BJ (cell line): ENCODE measurements around the gene GPR171. TPM values are rescaled to one million over a fixed set of nuclear protein-coding genes. Genes with fewer than 3 reads are reported as not detected.
"Not testable (repeated sequence)": the region's sequence is repeated elsewhere in the genome, so short reads cannot be mapped to it uniquely, and the experiment has no call there.

Source experiments
- CTCF ChIA-PET: fragments of 350-600 bp; formaldehyde crosslinking; extraction: SDS; loops from one replicate; lab custom pipeline; 2021; ENCODE audit warnings: antibody characterized with exemption, inconsistent platforms; lab: Yijun Ruan, JAX
- POLR2A ChIA-PET: fragments of 300-600 bp; sonication (Branson Sonifier 250); formaldehyde crosslinking; extraction: SDS; loops from one replicate; lab custom pipeline; 2021; ENCODE audit warnings: antibody characterized with exemption; lab: Charles Lee
- DNase-seq: peaks from one replicate; pipeline ENCODE4 v3.0.0-alpha.2; 2011; ENCODE audit warnings: low read depth
- H3K27me3 ChIP-seq: 2 replicates; pipeline ENCODE4 v1.6.0; 2011; ENCODE audit warnings: low read length; ENCODE audit not compliant: control insufficient read depth, insufficient read depth
- H3K36me3 ChIP-seq: 2 replicates; pipeline ENCODE4 v1.5.1; 2011; ENCODE audit warnings: low read length; ENCODE audit not compliant: control insufficient read depth, insufficient read depth
- H3K4me3 ChIP-seq: 2 replicates; pipeline ENCODE4 v1.5.1; 2011; ENCODE audit warnings: low read depth, mild to moderate bottlenecking, control low read depth, low read length
- polyA plus RNA-seq: library from polyadenylated mRNA; depleted of rRNA; stranded (reverse); fragments of >200 nt; gene quantifications from 2 replicates; pipeline ENCODE4 v1.2.3, GENCODE V29; 2011
- TF ChIP-seq, protein P1 (sequence below): IDR thresholded peaks from 2 replicates; pipeline ENCODE4 v1.5.1; 2011; ENCODE audit warnings: low read depth, mild to moderate bottlenecking, control low read depth, inconsistent platforms, low read length, moderate library complexity; ENCODE audit not compliant: insufficient read depth

GPR171 gene
- polyA plus RNA-seq, 1 experiment: not detected

DNA sequence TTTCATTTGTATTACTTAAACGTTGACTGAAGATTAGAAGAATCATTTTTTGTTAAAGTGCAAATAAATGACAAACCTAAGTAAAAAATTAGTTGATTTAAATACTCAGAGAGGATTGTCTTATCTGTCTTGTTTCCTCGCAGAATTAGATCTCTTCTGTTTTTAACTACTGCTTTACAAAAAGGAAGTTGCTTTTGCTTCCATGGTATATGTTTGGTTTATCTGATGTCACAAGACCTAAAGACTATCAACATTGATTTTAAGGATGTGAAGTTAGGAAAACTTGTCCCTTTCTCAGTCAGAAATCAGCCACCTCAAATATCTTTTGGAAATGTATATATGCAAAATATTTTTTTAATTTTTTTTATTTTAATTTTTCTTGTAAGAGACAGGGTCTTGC, 28.7 kb downstream of the GPR171 start:
- ChIA-PET CTCF (interaction anchor here (1.2 kb wide), 1 partner anchor 11 kb away, joined by 3 read pairs; no protein-coding TSS in a partner anchor), POLR2A (no interaction called here)
- TF ChIP-seq, protein P1, sequence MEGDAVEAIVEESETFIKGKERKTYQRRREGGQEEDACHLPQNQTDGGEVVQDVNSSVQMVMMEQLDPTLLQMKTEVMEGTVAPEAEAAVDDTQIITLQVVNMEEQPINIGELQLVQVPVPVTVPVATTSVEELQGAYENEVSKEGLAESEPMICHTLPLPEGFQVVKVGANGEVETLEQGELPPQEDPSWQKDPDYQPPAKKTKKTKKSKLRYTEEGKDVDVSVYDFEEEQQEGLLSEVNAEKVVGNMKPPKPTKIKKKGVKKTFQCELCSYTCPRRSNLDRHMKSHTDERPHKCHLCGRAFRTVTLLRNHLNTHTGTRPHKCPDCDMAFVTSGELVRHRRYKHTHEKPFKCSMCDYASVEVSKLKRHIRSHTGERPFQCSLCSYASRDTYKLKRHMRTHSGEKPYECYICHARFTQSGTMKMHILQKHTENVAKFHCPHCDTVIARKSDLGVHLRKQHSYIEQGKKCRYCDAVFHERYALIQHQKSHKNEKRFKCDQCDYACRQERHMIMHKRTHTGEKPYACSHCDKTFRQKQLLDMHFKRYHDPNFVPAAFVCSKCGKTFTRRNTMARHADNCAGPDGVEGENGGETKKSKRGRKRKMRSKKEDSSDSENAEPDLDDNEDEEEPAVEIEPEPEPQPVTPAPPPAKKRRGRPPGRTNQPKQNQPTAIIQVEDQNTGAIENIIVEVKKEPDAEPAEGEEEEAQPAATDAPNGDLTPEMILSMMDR: no peak
- Histone ChIP-seq H3K27me3 (no peaks in the 10 kb centered on the region), H3K4me3 (no peak overlapping the region), H3K36me3 (no peaks in the 10 kb centered on the region)
- no peak for DNase-seq

- no peak overlapping the region for H3K4me3 ChIP-seq
- no peaks in the 10 kb centered on the region for H3K27me3 ChIP-seq
- CTCF ChIA-PET: interaction anchor here (0.8 to 6.5 kb wide), 3 partner anchors 57 to 208 kb away, joined by 3 to 94 read pairs (median 3); partner anchors contain the start of gene P2RY14
- no peak for DNase-seq
- POLR2A ChIA-PET: no interaction called here
- TF ChIP-seq, protein P1: no peak
- no peaks in the 10 kb centered on the region for H3K36me3 ChIP-seq
These were observed 31.8 kb downstream of the GPR171 start for GRCh38 chr3:151171145-151171757.

GRCh38 chr3:151169948-151170679, 32.9 kb downstream of the GPR171 start:
- H3K4me3 ChIP-seq, DNase-seq, H3K36me3 ChIP-seq, H3K27me3 ChIP-seq, POLR2A ChIA-PET: not testable (repeated sequence)
- CTCF ChIA-PET: interaction anchor here (0.6 to 6.5 kb wide), 3 partner anchors 23 to 277 kb away, joined by 3 to 94 read pairs (median 3); partner anchors contain the start of gene P2RY14

- TF ChIP-seq, protein P1: no peak
- POLR2A ChIA-PET: no interaction called here
- no peak overlapping the region for H3K4me3 ChIP-seq
- no peaks in the 10 kb centered on the region for H3K36me3 ChIP-seq
- no peaks in the 10 kb centered on the region for H3K27me3 ChIP-seq
- CTCF ChIA-PET: interaction anchor here (1.0 to 6.5 kb wide), 12 partner anchors 10 to 750 kb away, joined by 3 to 94 read pairs (median 10); partner anchors contain the start of gene P2RY14
- DNase-seq: no peak
These were observed 33.6 kb downstream of the GPR171 start for GRCh38 chr3:151169262-151169947.

DNA sequence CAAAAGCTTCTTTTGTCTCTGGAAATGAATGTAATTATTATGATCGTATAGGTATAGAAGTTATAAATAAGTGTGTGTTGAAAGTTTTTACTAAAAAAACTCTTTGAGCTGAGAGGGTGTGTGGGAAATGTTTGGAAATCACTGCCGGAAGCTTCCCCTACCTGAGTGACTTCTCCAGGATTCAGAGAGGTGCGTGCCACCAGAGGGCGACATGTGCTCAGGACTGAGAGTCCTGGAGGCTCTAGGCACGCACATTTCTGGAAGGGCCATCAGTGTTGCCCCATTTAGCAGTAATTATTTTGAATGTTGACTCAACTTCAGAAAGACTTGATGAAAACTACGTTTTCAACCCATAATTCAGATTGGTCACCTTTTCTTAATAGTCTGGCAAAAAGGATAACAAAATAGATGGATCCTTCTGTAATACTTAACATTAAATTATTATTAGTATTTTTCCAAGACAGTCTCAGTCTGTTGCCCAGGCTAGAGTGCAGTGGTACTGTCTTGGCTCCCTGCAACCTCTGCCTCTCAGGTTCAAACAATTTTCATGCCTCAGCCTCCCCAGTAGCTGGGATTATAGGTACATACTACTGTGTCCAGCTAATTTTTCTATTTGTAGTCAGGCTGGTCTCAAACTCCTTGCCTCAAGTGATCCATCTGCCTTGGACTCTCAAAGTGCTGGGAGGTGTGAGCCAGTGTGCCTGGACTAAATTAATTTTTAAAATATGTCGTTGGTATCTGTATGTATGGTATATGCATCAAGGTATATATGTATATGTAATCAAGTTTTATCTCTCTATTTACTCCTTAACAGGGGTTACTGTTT, 34.5 kb downstream of the GPR171 start:
- Histone ChIP-seq H3K36me3 (no peaks in the 10 kb centered on the region), H3K27me3 (no peaks in the 10 kb centered on the region), H3K4me3 (no peak overlapping the region)
- no peak for DNase-seq
- ChIA-PET POLR2A (no interaction called here), CTCF (interaction anchor here (0.5 to 6.5 kb wide), 24 partner anchors 10 to 751 kb away, joined by 3 to 94 read pairs (median 4); partner anchors contain the start of gene P2RY14)
- TF ChIP-seq, protein P1: peak; percentile 85
